Measurements from ENCODE around the gene KLK5. TPM values are rescaled to one million over a fixed set of nuclear protein-coding genes. Genes with fewer than 3 reads are reported as not detected.

The KLK5 gene
- total and polyA plus RNA-seq, 9 donors, result 0.17 to 2.3 (median 0.41) TPM; not detected in 6

GRCh38 chr19:50983625-50984292 is 30.9 kb upstream of the KLK5 start, which contains the start of gene KLK7:
TSS of gene KLK7 (minus strand) at chr19:50983917. CDS start at chr19:50982399, 1,518 bp downstream.
- 8 to 17% (median 10%) methylated on average over 28 of the region's 28 CpGs for WGBS, 3 donors
- no peaks in the 10 kb centered on the region for H3K4me1 ChIP-seq (ENCODE audit: insufficient read depth)
- no peaks in the 10 kb centered on the region for H3K27me3 ChIP-seq
- H3K27ac ChIP-seq, result no peak within 1 kb of the TSS
- intact Hi-C loops (cut with DNase I), result no loop called here
- H3K36me3 ChIP-seq, result no peaks in the 10 kb centered on the region
- TF ChIP-seq, protein P1, sequence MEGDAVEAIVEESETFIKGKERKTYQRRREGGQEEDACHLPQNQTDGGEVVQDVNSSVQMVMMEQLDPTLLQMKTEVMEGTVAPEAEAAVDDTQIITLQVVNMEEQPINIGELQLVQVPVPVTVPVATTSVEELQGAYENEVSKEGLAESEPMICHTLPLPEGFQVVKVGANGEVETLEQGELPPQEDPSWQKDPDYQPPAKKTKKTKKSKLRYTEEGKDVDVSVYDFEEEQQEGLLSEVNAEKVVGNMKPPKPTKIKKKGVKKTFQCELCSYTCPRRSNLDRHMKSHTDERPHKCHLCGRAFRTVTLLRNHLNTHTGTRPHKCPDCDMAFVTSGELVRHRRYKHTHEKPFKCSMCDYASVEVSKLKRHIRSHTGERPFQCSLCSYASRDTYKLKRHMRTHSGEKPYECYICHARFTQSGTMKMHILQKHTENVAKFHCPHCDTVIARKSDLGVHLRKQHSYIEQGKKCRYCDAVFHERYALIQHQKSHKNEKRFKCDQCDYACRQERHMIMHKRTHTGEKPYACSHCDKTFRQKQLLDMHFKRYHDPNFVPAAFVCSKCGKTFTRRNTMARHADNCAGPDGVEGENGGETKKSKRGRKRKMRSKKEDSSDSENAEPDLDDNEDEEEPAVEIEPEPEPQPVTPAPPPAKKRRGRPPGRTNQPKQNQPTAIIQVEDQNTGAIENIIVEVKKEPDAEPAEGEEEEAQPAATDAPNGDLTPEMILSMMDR (IDR thresholded peaks at IDR 0.05), result no peak
- TF ChIP-seq EP300 (IDR thresholded peaks at IDR 0.05), result no peak
- no peak for TF ChIP-seq POLR2A (IDR thresholded peaks at IDR 0.05)
- no peak within 1 kb of the TSS for H3K4me3 ChIP-seq
- DNase-seq, result no peak
- H3K9me3 ChIP-seq, result no peaks in the 10 kb centered on the region

DNA sequence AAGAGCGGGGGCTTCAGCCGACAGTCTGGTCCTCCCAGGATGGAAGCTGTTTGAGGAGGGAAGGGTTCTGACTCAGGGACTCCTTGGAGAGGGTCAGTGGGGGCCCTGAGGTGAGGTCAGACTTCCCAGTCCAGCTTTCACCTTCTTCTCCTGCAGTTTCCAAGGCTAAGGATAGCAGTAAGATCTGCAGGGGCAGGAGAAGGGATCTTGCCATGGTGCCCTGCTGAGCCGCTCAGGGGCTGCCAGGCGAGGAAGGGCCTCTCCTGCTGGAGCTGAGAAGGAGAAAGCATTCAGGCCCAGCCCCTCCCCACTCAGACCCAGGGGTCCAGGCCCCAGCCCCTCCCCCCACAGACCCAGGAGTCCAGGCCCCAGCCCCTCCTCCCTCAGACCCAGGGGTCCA is 29.3 kb upstream of the KLK5 start:
- no peak overlapping the region for H3K4me3 ChIP-seq
- intact Hi-C loops (cut with DNase I), result no loop called here

GRCh38 chr19:50981587-50982146 is 28.8 kb upstream of the KLK5 start:
- DNase-seq, result no peak
- Histone ChIP-seq H3K36me3 (no peaks in the 10 kb centered on the region), H3K4me3 (no peak overlapping the region), H3K27me3 (no peaks in the 10 kb centered on the region), H3K4me1 (ENCODE audit: insufficient read depth) (no peaks in the 10 kb centered on the region), H3K27ac (no peak overlapping the region), H3K9me3 (no peaks in the 10 kb centered on the region)
- intact Hi-C loops (cut with DNase I), result no loop called here
- WGBS, 3 donors, result 44 to 57% (median 55%) methylated on average over 11 of the region's 11 CpGs
- TF ChIP-seq, protein P1 (IDR thresholded peaks at IDR 0.05), result no peak
- TF ChIP-seq EP300 (IDR thresholded peaks at IDR 0.05) (no peak), POLR2A (IDR thresholded peaks at IDR 0.05) (no peak)

More for the DNA sequence above, 29.3 kb upstream of the KLK5 start:
- no peaks in the 10 kb centered on the region for H3K27me3 ChIP-seq
- H3K27ac ChIP-seq, result no peak overlapping the region
- 68 to 78% (median 69%) methylated on average over 4 of the region's 4 CpGs for WGBS, 3 donors
- H3K36me3 ChIP-seq, result no peaks in the 10 kb centered on the region
- no peak for DNase-seq
- TF ChIP-seq, protein P1 (IDR thresholded peaks at IDR 0.05), result no peak
- TF ChIP-seq POLR2A (IDR thresholded peaks at IDR 0.05), result no peak
- TF ChIP-seq EP300 (IDR thresholded peaks at IDR 0.05), result no peak
- H3K9me3 ChIP-seq, result no peaks in the 10 kb centered on the region
- H3K4me1 ChIP-seq (ENCODE audit: insufficient read depth), result no peaks in the 10 kb centered on the region

DNA sequence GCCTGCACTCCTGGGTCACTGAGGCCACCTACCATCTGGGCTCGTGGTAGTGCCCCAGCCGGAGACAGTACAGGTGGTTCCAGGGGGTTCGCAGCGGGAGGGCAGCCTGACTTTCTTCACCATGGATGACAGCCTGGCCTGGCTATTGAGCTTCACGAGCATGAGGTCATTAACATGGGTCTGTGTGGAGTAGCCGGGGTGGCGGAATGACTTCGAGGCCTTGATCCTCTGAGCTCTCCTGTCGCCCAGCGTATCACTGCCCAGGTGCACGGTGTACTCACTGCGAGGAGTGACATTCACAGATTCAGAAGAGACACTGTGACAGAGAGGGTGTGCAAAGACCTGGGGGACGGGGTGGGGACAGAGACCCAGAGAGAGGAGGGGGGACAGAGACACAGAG is 27.4 kb upstream of the KLK5 start:
- DNase-seq, result no peak
- Histone ChIP-seq H3K27ac (no peak overlapping the region), H3K27me3 (no peaks in the 10 kb centered on the region), H3K9me3 (no peaks in the 10 kb centered on the region), H3K4me1 (ENCODE audit: insufficient read depth) (no peaks in the 10 kb centered on the region), H3K36me3 (no peaks in the 10 kb centered on the region), H3K4me3 (no peak overlapping the region)
- WGBS, 3 donors, result 38 to 52% (median 41%) methylated on average over 13 of the region's 13 CpGs
- intact Hi-C loops (cut with DNase I), result no loop called here
- TF ChIP-seq POLR2A (IDR thresholded peaks at IDR 0.05) (no peak), EP300 (IDR thresholded peaks at IDR 0.05) (no peak)
- TF ChIP-seq, protein P1 (IDR thresholded peaks at IDR 0.05), result no peak
